Activated CD4-positive, CD25-positive, alpha-beta regulatory T cell treated with anti-CD3 and anti-CD28 coated beads, Interleukin-2, amount 50 U/mL, for 16 hours (primary cell): ENCODE data around the gene RGN.
"Not testable (repeated sequence)": the region's sequence is repeated elsewhere in the genome, so short reads cannot be mapped to it uniquely, and the experiment has no call there.

Experiments
- DNase-seq: peaks from one replicate; pipeline ENCODE4 v3.0.0-alpha.2; 2020; ENCODE audit warnings: low read depth, low spot score

Gene RGN

DNA sequence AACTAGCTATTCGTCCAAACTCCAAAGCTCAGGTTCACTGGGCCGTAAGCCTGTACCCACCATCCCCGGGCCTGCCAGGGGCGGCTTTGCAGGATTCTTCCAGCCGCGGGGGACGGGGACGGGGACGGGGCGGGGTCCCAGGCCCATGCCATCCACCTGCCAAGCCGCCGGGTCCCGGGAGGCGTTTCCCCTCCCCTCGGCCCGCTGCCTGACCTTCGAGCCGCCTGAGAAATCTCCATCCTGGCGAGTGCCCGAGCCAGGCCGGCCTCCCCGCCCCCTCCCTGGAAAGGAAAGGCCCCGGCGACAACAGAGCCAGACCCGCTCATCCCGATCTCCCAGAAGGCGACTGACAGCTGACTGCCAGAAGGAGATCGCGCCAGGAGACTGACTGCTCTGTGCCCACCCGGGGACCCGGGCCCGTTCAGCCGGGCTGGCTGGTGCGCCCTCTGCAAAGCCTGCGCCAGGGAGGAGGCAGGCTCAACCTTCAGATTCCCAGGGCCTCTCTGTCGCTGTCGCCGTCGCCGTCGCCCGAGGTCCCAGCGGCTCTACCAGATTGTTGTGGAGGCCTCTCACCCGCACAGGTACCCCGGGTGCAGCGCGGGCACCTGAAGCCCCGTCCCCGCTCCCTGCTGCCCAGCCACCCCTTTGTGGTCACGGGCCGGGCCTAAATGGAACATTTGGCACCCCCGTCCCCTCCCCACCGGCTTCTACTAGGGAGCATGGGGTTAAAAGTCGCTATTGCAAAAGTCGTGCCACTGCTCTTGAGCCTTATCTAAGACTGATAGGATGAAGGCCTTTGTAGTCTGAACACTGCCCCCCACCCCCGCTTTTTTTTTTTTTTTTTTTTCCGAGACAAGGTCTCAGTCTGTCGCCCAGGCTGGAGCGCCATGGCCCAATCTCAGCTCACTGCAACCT is at the start of gene RGN:
RGN (plus strand) TSS at position 315 of the 915 bp plus-strand sequence. CDS start 2,702 bp downstream, outside the sequence.
- DNase-seq = no peak

DNA sequence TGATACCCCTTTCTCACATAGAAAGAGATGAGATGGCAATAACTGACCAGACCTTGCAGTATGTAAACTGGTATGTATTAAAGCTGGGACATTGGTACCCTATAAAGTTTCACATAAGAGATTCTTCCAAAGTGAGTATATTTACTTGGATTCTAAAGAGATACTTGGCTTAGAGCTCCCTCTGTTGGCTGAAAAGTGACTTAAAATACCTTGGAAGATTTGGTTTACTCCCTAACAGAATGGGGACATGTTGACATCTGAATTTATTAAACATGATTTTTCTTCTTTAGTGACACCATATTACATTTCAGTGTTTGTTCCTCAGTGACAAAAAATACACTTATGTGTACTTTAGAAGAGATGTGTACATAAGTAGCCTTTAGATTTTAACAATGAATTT is 47.9 kb upstream of the RGN start:
- no peak for DNase-seq

DNA sequence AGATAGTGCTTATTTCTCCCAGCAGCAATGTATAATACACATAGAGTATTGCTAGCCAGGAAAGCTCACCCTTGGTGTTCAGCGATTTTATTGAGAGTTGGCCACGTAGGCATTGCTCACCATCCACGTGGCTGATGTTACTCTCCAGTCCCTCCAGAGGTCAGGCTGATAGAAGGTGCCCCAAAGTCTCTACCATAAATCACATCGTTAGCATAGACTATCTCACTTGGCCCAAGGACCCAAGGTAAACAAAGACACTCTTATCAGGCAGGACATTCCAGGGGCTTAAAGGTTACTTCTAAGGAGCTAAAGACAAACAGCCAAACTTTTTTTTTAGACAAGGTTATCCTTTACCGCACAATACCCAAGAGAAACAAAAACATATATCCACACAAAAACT is 30.3 kb upstream of the RGN start:
- no peak for DNase-seq

DNA sequence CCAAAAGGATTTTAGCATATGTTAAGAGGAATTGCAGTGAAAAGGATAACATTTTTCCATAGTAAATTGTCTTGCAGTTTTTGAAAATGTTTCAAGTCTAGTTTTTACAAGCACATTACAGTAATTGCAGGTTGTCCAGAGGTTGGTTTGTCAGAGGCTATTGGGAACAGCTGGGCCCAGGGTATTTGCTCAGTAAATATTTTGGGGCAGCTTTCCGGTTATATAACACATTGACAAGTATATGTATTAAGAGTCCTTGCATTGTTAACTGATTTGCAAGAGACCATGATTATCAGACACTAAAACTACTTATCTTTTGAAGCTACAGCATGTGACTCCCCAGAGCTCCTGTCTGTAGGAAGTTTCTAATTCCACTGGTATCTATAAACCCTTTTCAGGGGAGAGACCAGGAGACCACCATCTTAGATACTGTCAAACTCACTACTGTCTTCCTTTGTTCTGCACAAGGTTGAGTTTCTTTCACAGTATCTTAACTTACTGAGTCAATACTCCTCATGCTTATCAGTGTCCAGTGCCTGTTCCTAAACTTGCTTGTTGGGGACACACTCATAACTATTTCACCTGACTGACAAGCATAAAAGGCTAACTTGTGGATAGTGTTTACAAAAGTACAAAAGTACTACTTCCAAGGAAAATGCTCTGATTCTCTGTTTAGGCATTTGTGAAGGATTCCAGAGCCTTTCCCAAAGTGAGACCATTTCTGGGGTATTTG is 18.9 kb upstream of the RGN start:
- DNase-seq = no peak

DNA sequence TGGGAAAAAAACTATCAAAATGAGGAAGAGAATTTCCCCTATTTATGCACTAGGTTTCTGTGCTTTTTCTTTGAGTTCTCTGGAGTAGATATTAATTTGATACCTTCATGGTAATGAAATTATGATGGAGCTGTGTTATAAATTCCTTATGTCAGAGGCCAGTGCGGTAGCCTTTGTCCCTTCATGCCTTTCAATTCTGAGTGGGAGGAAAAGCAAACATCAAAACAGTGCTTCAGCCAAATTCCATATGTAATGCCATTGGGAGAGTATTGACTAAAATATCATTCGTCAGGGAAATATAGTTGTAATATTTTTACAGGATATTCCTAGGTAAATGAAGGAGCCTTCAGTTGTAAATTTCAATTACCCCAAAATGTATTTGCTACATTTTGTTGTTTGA is 17.5 kb upstream of the RGN start:
- DNase-seq = no peak

DNA sequence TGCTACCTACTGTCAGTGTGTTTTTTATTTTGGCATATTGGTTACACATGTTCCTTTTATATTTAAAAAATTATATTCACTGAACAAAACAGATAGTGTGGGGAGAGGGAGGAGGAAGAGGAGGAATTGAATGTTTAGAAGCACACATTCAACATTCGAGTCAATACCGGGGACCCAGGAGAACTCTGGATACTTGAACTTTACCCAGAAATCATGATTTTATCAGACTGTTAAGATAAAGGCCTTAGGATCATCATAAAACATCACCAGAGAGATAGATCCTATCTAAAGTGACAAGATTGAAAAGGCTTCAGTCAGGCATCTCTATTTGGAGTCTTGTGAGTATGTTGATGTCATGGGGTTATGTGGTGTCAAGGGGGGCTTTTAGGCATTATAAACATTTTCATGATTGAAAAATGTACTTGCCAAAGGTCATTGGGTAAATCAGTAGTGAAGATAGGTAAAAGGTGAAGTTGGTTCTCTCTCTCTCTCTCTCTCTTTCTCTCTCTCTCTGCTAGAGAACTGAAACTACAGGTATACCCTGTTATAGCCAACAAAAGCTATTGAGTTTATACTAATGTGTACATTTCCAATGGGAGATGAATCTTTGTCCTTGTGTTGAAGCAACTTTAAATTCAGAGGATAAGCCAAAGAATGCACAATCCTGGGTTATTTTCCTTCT is 16.9 kb upstream of the RGN start:
- DNase-seq = no peak

DNA sequence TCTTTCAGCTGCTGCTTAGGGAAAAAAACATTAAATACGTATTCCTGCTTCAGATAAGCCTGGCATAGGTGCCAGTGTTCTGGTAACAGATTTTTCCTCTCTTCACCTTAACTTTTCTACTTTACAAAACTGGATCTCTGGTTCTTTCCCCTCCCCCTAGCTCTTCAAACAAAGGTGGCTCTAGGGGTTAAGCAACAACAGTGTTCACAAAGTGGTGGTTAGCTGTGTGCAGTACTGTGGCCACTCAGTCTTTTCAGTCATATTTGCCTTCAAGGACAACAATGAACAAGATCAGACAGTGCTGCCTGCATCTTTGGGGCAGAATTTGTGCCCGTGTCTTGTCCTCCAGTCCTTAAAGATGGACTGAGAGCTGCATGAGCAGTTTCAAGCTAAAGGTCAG is 15.1 kb upstream of the RGN start:
- DNase-seq = no peak

DNA sequence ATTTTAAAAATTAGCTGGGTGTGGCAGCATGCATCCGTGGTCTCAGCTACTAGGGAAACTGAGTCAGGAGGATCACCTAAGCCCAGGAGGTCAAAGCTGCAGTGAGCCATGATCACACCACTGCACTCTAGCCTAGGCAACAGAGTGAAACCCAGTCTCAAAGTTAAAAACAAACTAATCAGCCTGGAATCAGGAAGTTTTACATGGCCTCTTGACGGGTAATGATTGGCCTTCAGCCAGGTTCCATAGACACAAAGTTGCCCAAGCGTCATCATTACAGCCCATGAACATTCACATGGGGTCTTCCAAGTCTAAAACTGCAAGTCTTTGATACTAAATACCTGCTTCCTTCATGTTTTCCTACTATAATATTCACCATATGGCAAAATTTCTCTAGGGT is 10.0 kb upstream of the RGN start:
- DNase-seq = no peak

DNA sequence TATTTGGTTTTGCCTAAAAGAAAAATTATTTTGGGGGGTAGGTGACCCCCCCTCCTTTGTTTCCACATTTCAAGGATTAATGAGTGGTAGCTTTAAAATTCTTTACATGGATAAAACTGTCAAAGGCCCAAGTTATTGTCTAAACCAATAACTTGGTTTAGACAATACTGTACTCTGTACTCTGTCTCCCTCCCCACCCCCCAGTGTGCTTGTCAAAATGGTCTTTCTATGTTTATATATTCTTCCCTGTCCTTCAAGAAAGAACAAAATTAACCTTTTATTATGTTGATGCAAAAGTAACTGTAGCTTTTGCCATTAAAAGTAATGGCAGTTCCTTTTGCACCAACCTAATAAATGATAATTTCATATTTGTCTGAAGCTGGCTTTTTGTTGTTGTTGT is 9.5 kb upstream of the RGN start:
- no peak for DNase-seq

DNA sequence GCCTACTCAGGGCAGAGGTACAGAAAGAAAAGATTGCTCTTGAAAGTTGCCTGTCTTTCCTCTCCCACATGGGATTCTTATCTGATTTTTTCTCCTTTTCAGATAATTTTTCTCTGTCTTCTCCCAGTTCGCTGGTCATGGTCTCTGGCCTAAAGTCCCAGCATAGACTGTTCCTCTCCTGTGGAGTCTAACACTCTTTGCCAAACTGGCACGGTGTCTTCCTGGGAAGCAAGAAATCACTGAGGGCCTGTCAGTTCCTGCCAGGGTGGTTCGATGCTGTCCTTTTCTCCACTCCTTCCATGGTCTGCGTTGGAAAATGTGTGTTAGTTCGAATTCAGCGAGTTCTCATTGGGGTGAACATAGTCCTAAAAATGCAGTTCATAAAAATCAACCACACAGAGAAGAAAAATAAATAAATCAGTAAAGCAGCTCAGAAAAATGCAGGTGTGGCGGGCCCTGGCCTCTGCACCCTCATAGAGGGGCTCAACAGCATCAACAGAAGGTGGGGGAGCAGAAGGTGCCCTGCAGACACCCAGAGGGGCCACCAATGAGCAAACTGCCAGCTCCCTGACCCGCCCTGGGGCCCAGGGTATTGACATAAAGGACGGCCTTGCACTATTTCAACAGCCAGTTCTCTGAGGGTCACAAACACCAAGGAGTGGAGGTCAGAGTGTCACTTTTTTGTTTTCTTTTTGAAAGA is 2.1 kb downstream of the RGN start:
- no peak for DNase-seq

DNA sequence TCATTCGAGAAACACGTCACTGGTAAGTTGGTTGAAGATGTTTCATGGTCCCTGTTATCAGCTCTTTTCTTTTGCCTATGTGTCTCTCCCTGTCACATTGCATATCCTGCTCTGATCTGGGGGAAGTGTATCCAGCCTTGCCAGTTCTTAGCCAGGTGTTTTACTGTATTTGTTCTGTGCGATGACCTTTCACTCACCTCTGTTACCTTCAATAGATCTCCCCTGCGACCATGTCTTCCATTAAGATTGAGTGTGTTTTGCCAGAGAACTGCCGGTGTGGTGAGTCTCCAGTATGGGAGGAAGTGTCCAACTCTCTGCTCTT is 2.6 kb downstream of the RGN start:
- no peak for DNase-seq

DNA sequence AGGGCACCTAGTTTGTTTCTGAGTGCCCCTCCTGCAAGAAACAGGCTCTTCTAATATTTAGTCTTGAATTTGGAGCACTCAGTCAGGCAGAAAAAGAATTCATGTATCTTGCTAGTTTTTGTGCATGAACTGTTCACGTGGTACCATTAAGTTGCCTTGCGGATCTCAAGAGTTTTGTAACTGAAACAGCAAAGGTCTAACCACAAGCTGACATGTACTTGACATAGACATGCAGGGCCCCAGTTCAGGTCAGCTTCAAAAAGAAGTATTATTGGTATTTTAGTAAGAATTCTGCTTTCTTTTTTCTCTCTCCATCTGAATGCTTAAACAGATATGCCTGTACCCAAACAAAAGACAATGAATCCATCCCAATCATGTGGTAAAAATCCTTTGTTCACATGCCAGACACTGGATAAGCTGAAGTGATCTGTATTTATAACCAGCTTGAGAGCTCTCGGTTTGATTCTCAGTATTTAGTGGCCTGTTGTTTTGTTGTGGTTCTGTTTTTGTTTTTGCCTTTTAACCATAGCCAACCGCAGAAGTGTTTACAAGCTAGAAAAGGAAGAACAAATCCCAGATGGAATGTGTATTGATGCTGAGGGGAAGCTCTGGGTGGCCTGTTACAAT is 13.0 kb downstream of the RGN start:
- no peak for DNase-seq

DNA sequence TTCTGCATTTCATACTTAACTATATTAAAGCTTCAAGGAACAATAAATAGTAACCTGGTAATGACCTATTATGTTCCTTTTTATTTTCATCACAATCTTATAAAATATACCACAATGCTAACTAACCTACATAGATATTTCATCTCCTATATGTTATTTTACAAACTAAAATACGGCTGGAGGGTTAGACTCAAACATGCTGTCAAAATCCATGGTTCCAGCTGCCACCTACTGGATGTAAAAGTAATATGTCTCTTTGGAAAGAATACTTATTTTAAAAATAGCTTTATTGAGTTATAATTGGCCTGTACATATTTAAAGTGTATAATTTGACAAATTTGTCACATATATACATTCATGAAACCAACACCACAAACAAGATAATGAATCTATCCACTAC is 15.0 kb downstream of the RGN start:
- DNase-seq = no peak

DNA sequence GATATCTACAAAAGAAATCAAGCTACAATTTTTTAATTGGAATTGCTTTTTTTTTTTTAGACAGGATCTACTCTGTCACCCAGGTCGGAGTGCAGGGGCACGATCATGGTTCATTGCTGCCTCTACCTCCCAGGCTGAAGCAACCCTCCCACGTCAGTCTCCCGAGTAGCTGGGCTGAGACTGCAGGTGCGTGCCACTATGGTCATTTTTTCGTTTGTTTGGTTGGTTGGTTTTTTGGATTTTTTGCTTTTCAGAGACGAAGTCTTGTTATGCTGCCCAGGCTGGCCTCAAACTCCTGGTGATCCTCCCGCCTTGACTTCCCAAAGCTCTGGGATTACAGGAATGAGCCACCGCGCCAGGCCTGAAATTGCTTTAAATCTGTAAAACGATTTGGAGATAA is 15.6 kb downstream of the RGN start:
- no peak for DNase-seq

DNA sequence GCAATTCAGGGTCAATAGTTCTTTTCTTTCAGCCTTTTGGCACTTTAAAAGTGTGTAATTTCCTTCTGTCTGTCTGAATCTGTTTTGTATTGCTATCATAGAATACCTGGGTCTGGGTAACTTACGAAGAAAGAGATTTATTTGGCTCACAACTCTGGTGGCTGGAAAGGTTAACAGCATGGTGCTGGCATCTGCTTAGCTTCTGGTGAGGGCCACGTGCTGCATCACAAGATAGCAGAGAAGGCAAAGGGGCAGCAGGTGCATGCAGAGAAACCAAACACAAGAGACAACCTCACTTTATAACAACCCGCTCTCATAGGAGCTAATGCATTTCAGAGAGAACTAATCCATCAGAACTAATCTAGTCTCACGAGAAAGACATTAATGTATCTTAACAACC is 18.8 kb downstream of the RGN start:
- no peak for DNase-seq

DNA sequence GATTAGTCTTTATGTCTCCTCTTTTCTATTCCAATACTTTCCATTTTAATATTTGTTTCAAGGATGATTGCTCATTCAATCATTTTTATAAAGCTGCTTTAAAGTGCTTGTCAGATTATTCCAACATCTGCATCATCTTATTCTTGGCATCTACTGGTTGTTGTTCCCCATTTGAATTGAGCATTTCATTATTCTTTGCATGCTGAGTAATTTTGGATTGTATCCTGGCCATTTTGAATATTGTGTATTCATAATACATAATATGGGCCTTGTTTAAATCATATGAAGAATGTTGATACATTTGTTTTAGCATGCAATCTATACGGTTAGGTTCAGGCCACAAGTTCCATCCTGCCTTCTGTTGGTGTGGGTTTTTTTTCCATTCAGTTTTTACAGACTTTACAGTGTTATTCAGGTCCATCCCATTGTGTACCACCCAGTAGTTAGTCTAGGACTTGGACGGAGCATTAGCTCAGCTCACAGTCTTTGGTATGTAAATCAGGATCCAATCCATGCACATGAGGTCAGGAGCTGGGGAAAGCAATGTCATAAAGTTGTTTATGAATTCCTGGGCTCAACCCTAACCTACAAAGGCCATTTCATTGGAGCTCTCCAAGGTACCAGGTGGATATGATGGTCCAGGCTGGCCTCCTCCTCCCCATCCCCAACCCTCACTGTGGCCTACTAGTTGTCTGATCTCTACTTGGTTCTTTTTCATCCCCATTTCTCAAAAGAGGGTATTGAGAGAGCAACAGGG is 20.3 kb downstream of the RGN start:
- DNase-seq = no peak

DNA sequence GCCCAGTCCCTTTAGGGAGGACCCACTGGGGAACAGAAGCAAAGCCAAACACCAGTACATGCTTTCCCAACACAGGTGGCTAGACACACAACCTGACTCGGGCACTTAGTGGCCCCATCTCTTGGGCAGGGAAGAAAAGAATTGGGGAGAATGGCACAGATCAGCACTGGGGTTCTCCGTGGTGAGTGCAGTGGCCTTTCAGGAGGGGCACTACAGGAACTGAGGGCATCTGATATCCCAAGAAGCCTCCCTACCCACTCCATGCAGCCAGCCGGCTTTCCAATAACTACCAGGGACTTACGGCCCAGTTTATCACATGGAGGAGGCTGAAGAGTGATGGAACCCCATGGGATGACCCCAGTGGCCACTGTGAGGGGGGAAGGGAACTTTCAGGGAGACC is 23.0 kb downstream of the RGN start:
- DNase-seq = no peak

DNA sequence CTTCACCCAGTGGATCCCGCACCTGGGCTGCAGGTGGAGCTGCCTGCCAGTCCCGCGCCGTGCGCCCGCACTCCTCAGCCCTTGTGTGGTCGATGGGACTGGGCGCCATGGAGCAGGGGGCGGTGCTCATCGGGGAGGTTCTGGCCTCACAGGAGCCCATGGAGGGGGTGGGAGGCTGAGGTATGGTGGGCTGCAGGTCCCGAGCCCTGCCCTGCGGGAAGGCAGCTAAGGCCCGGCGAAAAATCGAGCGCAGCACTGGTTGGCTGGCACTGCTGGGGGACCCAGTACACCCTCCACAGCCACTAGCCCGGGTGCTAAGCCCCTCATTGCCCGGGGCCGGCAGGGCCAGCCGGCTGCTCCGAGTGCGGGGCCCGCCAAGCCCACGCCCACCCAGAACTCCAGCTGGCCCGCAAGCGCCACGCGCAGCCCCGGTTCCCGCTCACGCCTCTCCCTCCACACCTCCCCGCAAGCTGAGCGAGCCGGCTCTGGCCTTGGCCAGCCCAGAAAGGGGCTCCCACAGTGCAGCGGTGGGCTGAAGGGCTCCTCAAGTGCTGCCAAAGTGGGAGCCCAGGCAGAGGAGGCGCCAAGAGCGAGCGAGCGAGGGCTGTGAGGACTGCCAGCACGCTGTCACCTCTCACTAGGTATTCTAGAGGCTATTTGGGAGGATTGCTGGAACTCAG is 32.8 kb downstream of the RGN start:
- not testable (repeated sequence) for DNase-seq

DNA sequence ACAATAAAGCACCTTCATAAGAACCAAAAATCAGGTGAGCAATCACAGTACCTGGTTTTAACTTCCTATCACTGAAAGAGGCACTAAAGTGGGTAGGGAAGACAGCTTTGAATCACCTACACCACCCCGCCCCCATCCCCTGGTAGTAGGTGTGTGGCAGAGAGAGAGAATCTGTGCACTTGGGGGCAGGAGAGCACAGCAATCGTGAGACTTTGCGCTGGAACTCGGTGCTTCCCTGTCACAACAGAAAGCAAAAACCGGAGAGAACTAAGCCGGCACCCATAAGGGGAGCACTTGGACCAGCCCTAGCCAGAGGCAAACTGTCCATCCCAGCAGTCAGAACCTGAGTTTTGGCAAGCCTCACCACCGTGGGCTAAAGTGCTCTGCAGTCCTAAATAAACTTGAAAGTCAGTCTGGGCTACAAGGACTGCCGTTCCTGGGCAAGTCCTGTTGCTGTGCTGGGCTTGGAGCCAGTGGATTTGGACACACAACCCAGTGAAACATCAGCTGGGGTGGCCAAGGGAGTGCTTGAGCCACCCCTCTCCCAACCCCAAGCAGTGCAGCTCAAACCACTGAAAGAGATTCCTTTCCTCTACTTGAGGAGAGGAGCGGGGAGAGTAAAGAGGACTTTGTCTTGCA is 34.2 kb downstream of the RGN start:
- no peak for DNase-seq
